WERI-Rb-1 (cell line): ENCODE results near the gene CACNA1I.
A peak's percentile ranks its signal among the peaks of the same experiment; 100 is the strongest.

Experiments
- DNase-seq: peaks from one replicate; pipeline ENCODE4 v3.0.0-alpha.2; 2020
- H3K27ac ChIP-seq: fragments of 250-450 bp; sonication (Bioruptor Pico); 2 replicates; pipeline ENCODE4 v1.5.1; 2020; ENCODE audit warnings: mild to moderate bottlenecking, moderate library complexity
- H3K27me3 ChIP-seq: fragments of 250-450 bp; sonication (Bioruptor Pico); 2 replicates; pipeline ENCODE4 v1.5.1; 2021; ENCODE audit warnings: mild to moderate bottlenecking, low read depth, moderate library complexity; ENCODE audit not compliant: insufficient read depth, severe bottlenecking
- H3K36me3 ChIP-seq: fragments of 250-450 bp; sonication (Bioruptor Pico); 2 replicates; pipeline ENCODE4 v1.5.1; 2020; ENCODE audit warnings: mild to moderate bottlenecking, moderate library complexity
- H3K4me3 ChIP-seq: 2 replicates; pipeline ENCODE4 v1.5.1; 2011; ENCODE audit warnings: low read depth, mild to moderate bottlenecking, control low read depth, low read length
- H3K9me3 ChIP-seq: fragments of 250-450 bp; sonication (Bioruptor Pico); 2 replicates; pipeline ENCODE4 v1.5.1; 2021; ENCODE audit warnings: mild to moderate bottlenecking, moderate library complexity; ENCODE audit not compliant: severe bottlenecking
- CTCF ChIP-seq: IDR thresholded peaks from 2 replicates; pipeline ENCODE4 v1.5.1; 2011; ENCODE audit warnings: low read depth, mild to moderate bottlenecking, control low read depth, inconsistent platforms, low read length

Gene CACNA1I

GRCh38 chr22:39530116-39530515, 40.4 kb upstream of the CACNA1I start:
- Histone ChIP-seq H3K4me3 (no peak overlapping the region), H3K9me3 (no peaks in the 10 kb centered on the region), H3K36me3 (peaks cover 38% of the 10 kb centered on the region), H3K27me3 (no peaks in the 10 kb centered on the region), H3K27ac (no peak overlapping the region)
- DNase-seq: no peak
- no peak for TF ChIP-seq CTCF

GRCh38 chr22:39530692-39531331, 39.7 kb upstream of the CACNA1I start:
- Histone ChIP-seq H3K9me3 (no peaks in the 10 kb centered on the region), H3K27me3 (no peaks in the 10 kb centered on the region), H3K4me3 (no peak overlapping the region), H3K36me3 (peaks cover 34% of the 10 kb centered on the region), H3K27ac (peak overlapping the region; percentile 24; the same call in 1 of the 2 replicates)
- peak; percentile 38 for TF ChIP-seq CTCF
- DNase-seq: peak; percentile 77

GRCh38 chr22:39532215-39533073, 38.1 kb upstream of the CACNA1I start, which contains the start of gene RPS19BP1:
TSS of gene RPS19BP1 (minus strand) at chr22:39532748. CDS start at chr22:39532738, 10 bp downstream.
- no peak for TF ChIP-seq CTCF
- peak; percentile 99 for DNase-seq
- Histone ChIP-seq H3K9me3 (no peaks in the 10 kb centered on the region), H3K27me3 (no peaks in the 10 kb centered on the region), H3K4me3 (peak within 1 kb of the TSS; percentile 91), H3K27ac (peak within 1 kb of the TSS; percentile 87), H3K36me3 (peaks cover 34% of the 10 kb centered on the region)

DNA sequence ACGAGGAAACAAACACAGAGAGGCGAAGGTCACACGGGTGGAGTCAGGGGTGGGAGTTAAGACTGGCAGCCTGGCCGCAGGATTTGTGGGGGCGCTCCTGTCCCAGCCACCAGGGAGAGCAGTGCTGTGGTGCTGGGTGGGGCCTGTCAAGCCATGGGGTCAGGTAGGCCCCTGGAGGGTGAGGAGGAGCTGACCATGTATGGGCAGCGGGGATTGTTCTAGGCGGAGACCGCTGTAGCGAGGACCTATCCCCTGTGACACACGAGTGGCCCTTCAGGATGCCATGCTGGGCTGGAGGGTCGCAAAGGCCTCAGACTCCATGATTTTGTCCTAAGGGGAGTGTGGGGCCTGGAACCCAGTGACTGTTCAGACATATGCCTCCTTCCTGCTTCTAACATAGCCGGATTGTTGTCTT, 36.5 kb upstream of the CACNA1I start:
- H3K4me3 ChIP-seq: no peak overlapping the region
- H3K36me3 ChIP-seq: peaks cover 22% of the 10 kb centered on the region

More for the DNA sequence above, 36.5 kb upstream of the CACNA1I start:
- H3K9me3 ChIP-seq: no peaks in the 10 kb centered on the region
- H3K27me3 ChIP-seq: no peaks in the 10 kb centered on the region
- no peak overlapping the region for H3K27ac ChIP-seq
- DNase-seq: no peak
- 0 out of 2 replicates have a peak, but pooled peaks have one; percentile 3 for TF ChIP-seq CTCF
